ENCODE data around the gene ATAD3B. TPM values are rescaled to one million over a fixed set of nuclear protein-coding genes. Genes with fewer than 3 reads are reported as not detected.

Gene ATAD3B
- total and polyA plus RNA-seq, 2 of the 13 experiments (the other 11 are each of a cell fraction or from before 2014, with no cell fraction given): 9.6 to 31.1 TPM

GRCh38 chr1:1441002-1441888 lies 30.3 kb upstream of the ATAD3B start (continued):
- TF ChIP-seq HMGA1 (CRISPR knock-in tag; conservative IDR thresholded peaks at IDR 0.05) (no peak), PCBP2 (optimal IDR thresholded peaks at IDR 0.05; ENCODE audit: low read depth, low read length, poor library complexity, severe bottlenecking) (no peak), IKZF5 (CRISPR knock-in tag; IDR thresholded peaks at IDR 0.05) (peak; percentile 64; the same call in 1 of the 2 replicates), IKZF1 (IDR thresholded peaks at IDR 0.05) (no peak)

GRCh38 chr1:1442069-1442770 lies 29.3 kb upstream of the ATAD3B start:
- H3K79me2 ChIP-seq (ENCODE audit: insufficient read depth, low read length): peaks cover 8% of the 10 kb centered on the region
- ChIA-PET CTCF (ENCODE audit: low intra/inter-chr PET ratio, low total read pairs) (interaction anchor here (1.0 kb wide), 1 partner anchor 24 kb away, joined by 3 read pairs; no protein-coding TSS in a partner anchor), POLR2A (interaction anchor here (1.6 to 5.4 kb wide), 6 partner anchors 11 to 43 kb away, joined by 4 to 76 read pairs (median 8); partner anchors contain the start of genes ANKRD65 and CCNL2)
- H3K9ac ChIP-seq (ENCODE audit: insufficient read depth, low read depth, low read length): no peak overlapping the region; the same call in 1 of the 2 replicates
- no peak overlapping the region for H2AFZ ChIP-seq (ENCODE audit: low read length)
- in situ Hi-C loops (cut with HindIII; ENCODE audit: extremely low pct_ligation_motif_present, low pct_unique_long_range_greater_than_20kb) (no loop called here), intact Hi-C loops (cut with micrococcal nuclease; ENCODE audit: unreplicated experiment) (loop anchor here (5.0 kb wide), 1 partner anchor 35 kb away; the partner anchor contains the start of gene MRPL20)
- H3K4me1 ChIP-seq (ENCODE audit: insufficient read depth, low read length): peaks cover 46% of the 10 kb centered on the region
- no peaks in the 10 kb centered on the region for H3K9me3 ChIP-seq (ENCODE audit: low read length)
- no peak overlapping the region for H3K27ac ChIP-seq (ENCODE audit: extremely low read length, insufficient read depth, low read length)
- BruUV-seq (replicated peaks): TSS peak; percentile 31
- ATAC-seq (no peak), DNase-seq (ENCODE audit: low spot score) (no peak), FAIRE-seq (no peak)
- no peaks in the 10 kb centered on the region for H3K27me3 ChIP-seq (ENCODE audit: control insufficient read depth in 1 of 2, insufficient read depth in 2 of 2, low read length in 2 of 2)
- peaks cover 0 to 2% of the 10 kb centered on the region in 2 experiments; a peak in 1 of 5 replicates for H3K36me3 ChIP-seq (replicated peaks in 1 of 2; ENCODE audit: control insufficient read depth in 1 of 2, insufficient read depth in 2 of 2, low read length in 2 of 2)
- H3K4me2 ChIP-seq (ENCODE audit: low read depth, low read length): peak overlapping the region; percentile 75
- WGBS (ENCODE audit: low lambda C conversion rate): 74% methylated on average over 22 of the region's 32 CpGs
- H3K4me3 ChIP-seq (replicated peaks in 1 of 3; ENCODE audit: insufficient read depth in 1 of 3, low read depth in 2 of 3, low read length in 3 of 3): no peak overlapping the region
- no peaks in the 10 kb centered on the region for H4K20me1 ChIP-seq (ENCODE audit: insufficient read depth, low read length)
- no peak for TF ChIP-seq GABPB1 (CRISPR knock-in tag; IDR thresholded peaks at IDR 0.05)
- no peak for TF ChIP-seq JARID2 (CRISPR knock-in tag; IDR thresholded peaks at IDR 0.05; ENCODE audit: insufficient replicate concordance)
- TF ChIP-seq SRSF1 (optimal IDR thresholded peaks at IDR 0.05; ENCODE audit: low read depth, low read length): peak; percentile 17
- peak; percentile 66 for TF ChIP-seq AGO2 (optimal IDR thresholded peaks at IDR 0.05; ENCODE audit: low read depth, low read length)
- TF ChIP-seq DR1 (CRISPR knock-in tag; IDR thresholded peaks at IDR 0.05): no peak
- no peak for TF ChIP-seq EEA1 (CRISPR knock-in tag; IDR thresholded peaks at IDR 0.05; ENCODE audit: borderline replicate concordance)
- TF ChIP-seq AGO1 (IDR thresholded peaks at IDR 0.05; ENCODE audit: low read depth, low read length, poor library complexity, severe bottlenecking): peak; percentile 95
- TF ChIP-seq ELF3 (CRISPR knock-in tag; IDR thresholded peaks at IDR 0.05): no peak
- no peak for TF ChIP-seq ZNF589 (CRISPR knock-in tag; conservative IDR thresholded peaks at IDR 0.05)
- no peak for TF ChIP-seq ZNF329 (CRISPR knock-in tag; IDR thresholded peaks at IDR 0.05; ENCODE audit: low read depth)
- no peak for TF ChIP-seq HNRNPH1 (optimal IDR thresholded peaks at IDR 0.05; ENCODE audit: low read depth, low read length)
- no peak for TF ChIP-seq SMAD1 (CRISPR knock-in tag; IDR thresholded peaks at IDR 0.05; ENCODE audit: borderline replicate concordance, low read depth)
- TF ChIP-seq ZNF512 (CRISPR knock-in tag; IDR thresholded peaks at IDR 0.05): no peak
- no peak for TF ChIP-seq MED8 (CRISPR knock-in tag; IDR thresholded peaks at IDR 0.05; ENCODE audit: insufficient replicate concordance)
- no peak for TF ChIP-seq ZNF367 (CRISPR knock-in tag; IDR thresholded peaks at IDR 0.05; ENCODE audit: borderline replicate concordance)
